Skeletal muscle satellite cell (primary cell): ENCODE measurements around the gene NAV3.

Experiments used
- H3K27me3 ChIP-seq: 2 replicates; pipeline ENCODE4 v1.7.0; 2013; ENCODE audit warnings: low read length; ENCODE audit not compliant: control insufficient read depth, insufficient read depth
- H3K36me3 ChIP-seq: 2 replicates; pipeline ENCODE4 v1.7.0; 2013; ENCODE audit warnings: mild to moderate bottlenecking, control low read depth, low read length; ENCODE audit not compliant: insufficient read depth
- H3K4me1 ChIP-seq: 2 replicates; pipeline ENCODE4 v1.7.0; 2013; ENCODE audit warnings: low read length; ENCODE audit not compliant: control insufficient read depth, insufficient read depth
- H3K4me2 ChIP-seq: 2 replicates; pipeline ENCODE4 v1.7.0; 2013; ENCODE audit warnings: mild to moderate bottlenecking, low read length
- H3K4me3 ChIP-seq: 2 replicates; pipeline ENCODE4 v1.7.0; 2013; ENCODE audit warnings: low read length
- H3K9ac ChIP-seq: 2 replicates; pipeline ENCODE4 v1.7.0; 2013; ENCODE audit warnings: mild to moderate bottlenecking, low read depth, low read length, moderate library complexity
- H3K9me3 ChIP-seq: replicated peaks from 2 replicates; pipeline ENCODE4 v1.7.0; 2013; ENCODE audit warnings: mild to moderate bottlenecking, control low read depth, low read length

Gene NAV3

DNA sequence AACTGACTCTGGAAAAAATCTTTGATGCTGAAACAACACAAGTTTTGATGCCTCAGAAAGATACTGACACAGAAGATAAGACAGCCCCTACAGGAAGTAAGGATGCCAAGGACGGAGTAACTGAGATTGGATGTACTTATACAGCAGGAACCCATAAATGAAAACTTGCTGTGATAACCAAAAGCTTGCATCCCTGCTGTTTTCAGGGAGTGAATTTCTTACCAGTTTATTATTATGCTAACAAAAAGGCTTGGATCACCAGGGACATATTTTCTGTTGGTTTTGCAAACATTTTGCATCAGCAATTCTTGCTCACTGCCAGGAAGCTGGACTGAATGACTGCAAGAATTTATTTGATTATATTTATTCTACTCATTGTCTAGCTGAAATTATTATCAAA lies 197.7 kb downstream of the NAV3 start:
- no peak overlapping the region for H3K9ac ChIP-seq
- no peak overlapping the region for H3K4me2 ChIP-seq
- H3K36me3 ChIP-seq: peaks cover 47% of the 10 kb centered on the region
- H3K27me3 ChIP-seq: no peaks in the 10 kb centered on the region
- no peaks in the 10 kb centered on the region for H3K9me3 ChIP-seq
- no peaks in the 10 kb centered on the region for H3K4me1 ChIP-seq
- H3K4me3 ChIP-seq: no peak overlapping the region

- no peak overlapping the region for H3K9ac ChIP-seq
- no peaks in the 10 kb centered on the region for H3K27me3 ChIP-seq
- H3K4me1 ChIP-seq: no peaks in the 10 kb centered on the region
- H3K4me3 ChIP-seq: no peak overlapping the region
- H3K4me2 ChIP-seq: no peak overlapping the region
- H3K9me3 ChIP-seq: no peaks in the 10 kb centered on the region
- peaks cover 20% of the 10 kb centered on the region for H3K36me3 ChIP-seq
Measured at GRCh38 chr12:78034025-78034424, 203.3 kb downstream of the NAV3 start.

GRCh38 chr12:78035901-78036606 lies 205.4 kb downstream of the NAV3 start:
- peaks cover 13% of the 10 kb centered on the region for H3K36me3 ChIP-seq

GRCh38 chr12:78036874-78037273 lies 206.2 kb downstream of the NAV3 start:
- Histone ChIP-seq H3K4me2 (no peak overlapping the region), H3K36me3 (peaks cover 13% of the 10 kb centered on the region), H3K4me3 (no peak overlapping the region), H3K4me1 (no peaks in the 10 kb centered on the region), H3K9me3 (no peaks in the 10 kb centered on the region), H3K9ac (no peak overlapping the region), H3K27me3 (no peaks in the 10 kb centered on the region)

More at GRCh38 chr12:78035901-78036606, 205.4 kb downstream of the NAV3 start:
- H3K4me2 ChIP-seq: peak overlapping the region; percentile 3
- H3K4me1 ChIP-seq: no peaks in the 10 kb centered on the region
- no peaks in the 10 kb centered on the region for H3K27me3 ChIP-seq
- H3K4me3 ChIP-seq: no peak overlapping the region
- no peaks in the 10 kb centered on the region for H3K9me3 ChIP-seq
- H3K9ac ChIP-seq: no peak overlapping the region

DNA sequence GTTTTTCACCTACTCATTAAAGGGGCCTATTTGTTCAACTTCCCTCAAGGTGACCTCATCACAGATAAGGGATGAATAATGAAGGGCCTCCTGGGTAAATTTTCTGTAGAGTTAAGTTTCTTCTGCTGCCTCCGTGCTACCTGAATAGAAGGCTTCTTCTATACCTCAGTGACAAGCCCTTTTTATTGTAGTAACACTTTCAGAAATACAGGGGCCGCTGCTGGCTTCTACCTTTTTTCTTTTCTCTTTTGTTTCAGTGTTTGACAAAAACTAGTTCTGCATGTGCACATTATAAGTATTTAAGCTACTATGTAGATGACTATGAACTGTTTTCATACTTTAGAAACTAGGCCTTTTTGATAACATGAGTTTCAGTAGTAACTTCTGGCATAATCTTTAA lies 207.0 kb downstream of the NAV3 start:
- no peaks in the 10 kb centered on the region for H3K27me3 ChIP-seq
- H3K9me3 ChIP-seq: no peaks in the 10 kb centered on the region
- H3K9ac ChIP-seq: no peak overlapping the region

GRCh38 chr12:78038541-78038940 lies 207.8 kb downstream of the NAV3 start:
- no peaks in the 10 kb centered on the region for H3K9me3 ChIP-seq
- H3K4me2 ChIP-seq: no peak overlapping the region
- peaks cover 13% of the 10 kb centered on the region for H3K36me3 ChIP-seq
- H3K4me3 ChIP-seq: no peak overlapping the region
- no peaks in the 10 kb centered on the region for H3K27me3 ChIP-seq
- no peak overlapping the region for H3K9ac ChIP-seq
- no peaks in the 10 kb centered on the region for H3K4me1 ChIP-seq

More for the DNA sequence above, 207.0 kb downstream of the NAV3 start:
- Histone ChIP-seq H3K4me3 (no peak overlapping the region), H3K36me3 (peaks cover 13% of the 10 kb centered on the region), H3K4me2 (no peak overlapping the region), H3K4me1 (no peaks in the 10 kb centered on the region)

DNA sequence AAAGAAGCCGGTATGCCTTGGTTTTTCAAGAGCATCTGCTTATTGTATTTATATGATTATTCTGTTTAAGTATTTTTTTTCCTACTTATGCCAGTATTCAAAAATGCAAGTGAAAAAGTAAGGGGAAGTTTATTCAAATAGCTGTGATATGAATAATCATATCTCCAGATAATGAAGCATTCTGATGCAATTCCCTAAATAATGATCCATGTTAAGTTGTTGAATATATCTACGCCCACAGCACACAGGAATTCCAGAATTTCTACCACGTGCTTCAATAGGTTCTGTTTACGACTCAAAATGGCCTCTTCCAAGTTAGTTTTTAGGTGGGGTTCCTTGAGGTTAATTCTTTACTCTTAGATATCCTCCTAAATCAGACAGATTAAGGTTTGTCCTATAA lies 208.3 kb downstream of the NAV3 start:
- Histone ChIP-seq H3K4me2 (no peak overlapping the region), H3K9ac (no peak overlapping the region), H3K9me3 (no peaks in the 10 kb centered on the region), H3K4me1 (no peaks in the 10 kb centered on the region), H3K4me3 (no peak overlapping the region), H3K27me3 (no peaks in the 10 kb centered on the region), H3K36me3 (peaks cover 13% of the 10 kb centered on the region)

DNA sequence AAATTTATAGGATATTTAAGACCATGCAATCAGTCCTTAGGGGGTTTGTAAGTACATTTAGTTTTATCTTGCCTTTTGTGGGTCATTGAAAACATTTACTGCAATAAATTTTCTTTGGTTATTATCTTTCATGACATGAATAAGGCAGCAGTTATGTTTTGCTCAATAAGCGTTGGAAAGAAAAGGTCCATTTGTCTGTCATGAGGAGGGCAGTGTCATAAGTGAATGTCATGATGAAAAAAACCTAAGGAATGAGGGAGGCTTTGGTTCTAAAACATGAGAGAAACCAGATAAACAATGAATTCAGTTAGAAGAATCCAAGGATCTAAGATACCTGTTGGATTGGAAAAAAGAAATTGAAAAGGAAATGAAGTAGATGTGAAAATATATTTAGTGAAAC lies 209.4 kb downstream of the NAV3 start:
- Histone ChIP-seq H3K9ac (no peak overlapping the region), H3K9me3 (no peaks in the 10 kb centered on the region), H3K4me2 (no peak overlapping the region), H3K4me1 (no peaks in the 10 kb centered on the region), H3K36me3 (peaks cover 13% of the 10 kb centered on the region), H3K27me3 (no peaks in the 10 kb centered on the region), H3K4me3 (no peak overlapping the region)

DNA sequence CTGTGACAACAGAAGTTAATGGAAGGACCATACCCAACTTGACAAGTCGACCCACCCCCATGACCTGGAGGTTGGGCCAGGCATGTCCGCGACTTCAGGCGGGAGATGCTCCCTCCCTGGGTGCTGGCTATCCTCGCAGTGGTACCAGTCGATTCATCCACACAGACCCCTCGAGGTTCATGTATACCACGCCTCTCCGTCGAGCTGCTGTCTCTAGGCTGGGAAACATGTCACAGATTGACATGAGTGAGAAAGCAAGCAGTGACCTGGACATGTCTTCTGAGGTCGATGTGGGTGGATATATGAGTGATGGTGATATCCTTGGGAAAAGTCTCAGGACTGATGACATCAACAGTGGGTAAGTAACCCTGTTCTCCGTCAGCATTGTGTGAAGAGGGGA lies 220.1 kb downstream of the NAV3 start:
- Histone ChIP-seq H3K36me3 (peaks cover 22% of the 10 kb centered on the region), H3K4me3 (no peak overlapping the region), H3K9me3 (no peaks in the 10 kb centered on the region), H3K9ac (no peak overlapping the region), H3K4me1 (no peaks in the 10 kb centered on the region), H3K27me3 (no peaks in the 10 kb centered on the region), H3K4me2 (no peak overlapping the region)

GRCh38 chr12:78055545-78055944 lies 224.9 kb downstream of the NAV3 start:
- H3K36me3 ChIP-seq: peaks cover 34% of the 10 kb centered on the region

DNA sequence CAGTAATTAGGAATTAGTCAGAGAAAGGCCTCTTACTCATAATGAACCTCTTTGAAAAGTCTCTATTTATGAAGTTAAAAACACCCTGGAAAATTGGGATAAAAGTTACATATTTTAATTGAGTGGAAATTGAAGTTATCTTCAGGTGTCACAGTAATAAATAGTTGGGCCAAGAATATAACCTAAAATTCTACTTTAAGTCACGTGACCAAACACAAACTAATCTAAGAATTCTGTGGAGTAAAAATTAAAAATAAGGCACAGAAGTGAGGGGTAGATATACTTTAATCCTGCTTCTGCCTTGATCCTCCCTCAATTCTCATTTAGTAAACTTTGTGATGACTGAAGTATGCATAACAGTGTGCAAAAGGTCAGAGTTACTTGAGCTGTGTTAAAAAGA lies 226.4 kb downstream of the NAV3 start:
- Histone ChIP-seq H3K4me2 (no peak overlapping the region), H3K27me3 (no peaks in the 10 kb centered on the region), H3K36me3 (peaks cover 28% of the 10 kb centered on the region), H3K4me3 (no peak overlapping the region), H3K9ac (no peak overlapping the region), H3K4me1 (peaks cover 20% of the 10 kb centered on the region), H3K9me3 (no peaks in the 10 kb centered on the region)

More at GRCh38 chr12:78055545-78055944, 224.9 kb downstream of the NAV3 start:
- H3K4me1 ChIP-seq: peaks cover 12% of the 10 kb centered on the region
- H3K9me3 ChIP-seq: no peaks in the 10 kb centered on the region
- H3K27me3 ChIP-seq: no peaks in the 10 kb centered on the region
- H3K4me3 ChIP-seq: no peak overlapping the region
- H3K9ac ChIP-seq: no peak overlapping the region
- no peak overlapping the region for H3K4me2 ChIP-seq

- no peaks in the 10 kb centered on the region for H3K9me3 ChIP-seq
- H3K36me3 ChIP-seq: peaks cover 21% of the 10 kb centered on the region
- peak overlapping the region; percentile 17 for H3K4me2 ChIP-seq
- H3K9ac ChIP-seq: no peak overlapping the region
- no peak overlapping the region for H3K4me3 ChIP-seq
- H3K4me1 ChIP-seq: peaks cover 23% of the 10 kb centered on the region
- H3K27me3 ChIP-seq: no peaks in the 10 kb centered on the region
Measured at GRCh38 chr12:78060186-78060585, 229.5 kb downstream of the NAV3 start.
